ENCODE measurements around the gene PDE11A. TPM values are rescaled to one million over a fixed set of nuclear protein-coding genes. Genes with fewer than 3 reads are reported as not detected.

The PDE11A gene
- total RNA-seq, 1 experiment from 2014 or later, result 0.13 TPM

DNA sequence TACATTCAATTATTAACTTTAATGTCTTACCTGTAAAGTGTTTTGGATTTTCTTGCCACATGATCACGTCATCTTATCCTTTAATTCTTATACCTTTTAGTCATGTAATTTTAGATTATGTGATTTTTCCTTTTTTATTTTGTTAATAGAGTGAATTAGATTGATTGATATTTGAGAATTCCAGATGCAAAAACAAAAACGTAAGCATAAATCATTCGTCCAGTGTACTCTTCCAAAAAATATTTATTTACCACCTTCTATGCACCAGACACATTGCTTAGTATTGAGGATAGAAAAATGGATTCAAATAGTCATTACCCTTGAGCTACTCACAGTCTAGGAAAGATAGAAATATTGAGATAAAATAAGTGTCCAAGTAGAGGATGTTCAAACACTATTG, 249.6 kb downstream of the PDE11A start:
- no peak overlapping the region for H4K91ac ChIP-seq (ENCODE audit: insufficient read length, low read depth, low read length)
- H2BK20ac ChIP-seq (ENCODE audit: low read depth, low read length, poor library complexity, severe bottlenecking), result no peak overlapping the region
- H3K56ac ChIP-seq (ENCODE audit: insufficient read length, low read depth, low read length), result no peak overlapping the region
- H4K8ac ChIP-seq (replicated peaks; ENCODE audit: insufficient read length, low read depth, low read length), result no peak overlapping the region
- H2AFZ ChIP-seq (ENCODE audit: low read length), result no peak overlapping the region
- no peak overlapping the region for H3K18ac ChIP-seq (ENCODE audit: insufficient read length, low read depth, low read length)
- H3K4me2 ChIP-seq (ENCODE audit: insufficient read depth, insufficient read length, low read length), result no peak overlapping the region
- H3K27ac Mint-ChIP-seq, result no peak overlapping the region
- H3K9me3 ChIP-seq (ENCODE audit: control insufficient read depth, low read depth, low read length), result no peaks in the 10 kb centered on the region
- H2BK15ac ChIP-seq (ENCODE audit: low read depth, low read length), result no peak overlapping the region
- no peak overlapping the region for H3T11ph ChIP-seq (ENCODE audit: low read length)
- no peaks in the 10 kb centered on the region for H3K36me3 Mint-ChIP-seq (ENCODE audit: insufficient read depth in 1 of 3, low read depth in 3 of 3)
- no peaks in the 10 kb centered on the region for H4K20me1 ChIP-seq (ENCODE audit: control insufficient read depth, insufficient read depth, insufficient read length)
- H3K9me3 Mint-ChIP-seq, result no peaks in the 10 kb centered on the region
- no peaks in the 10 kb centered on the region; the same call in 1 of the 2 replicates for H3K27me3 Mint-ChIP-seq (ENCODE audit: low read depth)
- no peak overlapping the region for H4K5ac ChIP-seq (ENCODE audit: insufficient read length, low read depth, low read length)
- H3K14ac ChIP-seq (ENCODE audit: insufficient read depth, low read length), result no peak overlapping the region
- no peak overlapping the region for H2BK5ac ChIP-seq (ENCODE audit: insufficient read length, low read length)
- H3K79me2 ChIP-seq (ENCODE audit: insufficient read depth, low read length), result no peaks in the 10 kb centered on the region
- H3K79me1 ChIP-seq (ENCODE audit: insufficient read depth, low read depth, low read length, poor library complexity, severe bottlenecking), result no peaks in the 10 kb centered on the region
- H3K23me2 ChIP-seq (ENCODE audit: insufficient read length, low read depth, low read length, poor library complexity, severe bottlenecking), result no peaks in the 10 kb centered on the region
- TF ChIP-seq, protein P1, sequence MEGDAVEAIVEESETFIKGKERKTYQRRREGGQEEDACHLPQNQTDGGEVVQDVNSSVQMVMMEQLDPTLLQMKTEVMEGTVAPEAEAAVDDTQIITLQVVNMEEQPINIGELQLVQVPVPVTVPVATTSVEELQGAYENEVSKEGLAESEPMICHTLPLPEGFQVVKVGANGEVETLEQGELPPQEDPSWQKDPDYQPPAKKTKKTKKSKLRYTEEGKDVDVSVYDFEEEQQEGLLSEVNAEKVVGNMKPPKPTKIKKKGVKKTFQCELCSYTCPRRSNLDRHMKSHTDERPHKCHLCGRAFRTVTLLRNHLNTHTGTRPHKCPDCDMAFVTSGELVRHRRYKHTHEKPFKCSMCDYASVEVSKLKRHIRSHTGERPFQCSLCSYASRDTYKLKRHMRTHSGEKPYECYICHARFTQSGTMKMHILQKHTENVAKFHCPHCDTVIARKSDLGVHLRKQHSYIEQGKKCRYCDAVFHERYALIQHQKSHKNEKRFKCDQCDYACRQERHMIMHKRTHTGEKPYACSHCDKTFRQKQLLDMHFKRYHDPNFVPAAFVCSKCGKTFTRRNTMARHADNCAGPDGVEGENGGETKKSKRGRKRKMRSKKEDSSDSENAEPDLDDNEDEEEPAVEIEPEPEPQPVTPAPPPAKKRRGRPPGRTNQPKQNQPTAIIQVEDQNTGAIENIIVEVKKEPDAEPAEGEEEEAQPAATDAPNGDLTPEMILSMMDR (conservative IDR thresholded peaks at IDR 0.05), result no peak
- H2BK120ac ChIP-seq (ENCODE audit: low read depth, low read length, poor library complexity, severe bottlenecking), result no peak overlapping the region
- no peaks in the 10 kb centered on the region for H3K4me1 Mint-ChIP-seq
- no peak overlapping the region for H3K4me3 Mint-ChIP-seq
- no peak overlapping the region for H3K23ac ChIP-seq (ENCODE audit: insufficient read length, low read depth, low read length)
- no peak overlapping the region for H2AK5ac ChIP-seq (ENCODE audit: insufficient read length, low read length)
- H3K27ac ChIP-seq (ENCODE audit: insufficient read length, low read depth, low read length), result no peak overlapping the region
- no peak overlapping the region for H3K4ac ChIP-seq (ENCODE audit: low read depth, low read length)
- H3K4me1 ChIP-seq (ENCODE audit: insufficient read depth, low read length), result no peaks in the 10 kb centered on the region
- no peak overlapping the region for H3K9ac ChIP-seq (ENCODE audit: extremely low read depth, insufficient read length, low read length)
- H2BK12ac ChIP-seq (ENCODE audit: insufficient read length, low read depth, low read length), result no peak overlapping the region
- no peak for DNase-seq
- WGBS (ENCODE audit: extremely low coverage, insufficient read length, low lambda C conversion rate), result no CpG with 5 or more reads among the region's 3 CpGs
- no peaks in the 10 kb centered on the region for H3K27me3 ChIP-seq (ENCODE audit: insufficient read depth, low read length)
